ENCODE results near the gene ZNF628.

DNA sequence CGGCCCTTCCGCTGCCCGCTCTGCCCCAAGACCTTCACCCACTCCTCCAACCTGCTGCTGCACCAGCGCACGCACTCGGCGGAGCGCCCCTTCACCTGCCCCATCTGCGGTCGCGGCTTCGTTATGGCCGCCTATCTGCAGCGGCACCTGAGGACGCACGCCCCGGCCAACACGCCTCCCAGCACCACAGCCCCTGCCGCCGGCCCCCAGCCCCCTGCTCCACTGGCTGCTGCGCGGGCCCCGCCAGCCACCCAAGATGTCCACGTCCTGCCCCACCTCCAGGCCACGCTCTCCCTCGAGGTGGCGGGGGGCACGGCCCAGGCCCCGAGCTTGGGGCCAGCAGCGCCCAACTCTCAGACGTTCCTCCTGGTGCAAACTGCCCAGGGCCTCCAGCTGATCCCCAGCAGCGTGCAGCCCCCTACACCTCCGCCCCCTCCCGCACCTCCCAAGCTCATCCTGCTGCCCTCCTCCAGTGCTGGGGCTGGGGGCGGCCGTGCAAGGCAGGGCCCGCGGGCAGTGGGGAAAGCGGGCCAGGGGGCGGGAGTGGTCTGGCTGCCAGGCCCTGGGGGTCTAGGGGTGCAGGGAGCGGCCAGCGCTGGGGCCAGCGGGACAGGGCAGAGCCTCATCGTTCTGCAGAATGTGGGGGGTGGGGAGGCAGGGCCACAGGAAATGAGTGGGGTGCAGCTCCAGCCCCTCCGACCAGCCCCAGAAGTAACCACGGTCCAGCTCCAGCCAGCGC lies 6.7 kb downstream of the ZNF628 start:
- TF ChIP-seq, protein P1, sequence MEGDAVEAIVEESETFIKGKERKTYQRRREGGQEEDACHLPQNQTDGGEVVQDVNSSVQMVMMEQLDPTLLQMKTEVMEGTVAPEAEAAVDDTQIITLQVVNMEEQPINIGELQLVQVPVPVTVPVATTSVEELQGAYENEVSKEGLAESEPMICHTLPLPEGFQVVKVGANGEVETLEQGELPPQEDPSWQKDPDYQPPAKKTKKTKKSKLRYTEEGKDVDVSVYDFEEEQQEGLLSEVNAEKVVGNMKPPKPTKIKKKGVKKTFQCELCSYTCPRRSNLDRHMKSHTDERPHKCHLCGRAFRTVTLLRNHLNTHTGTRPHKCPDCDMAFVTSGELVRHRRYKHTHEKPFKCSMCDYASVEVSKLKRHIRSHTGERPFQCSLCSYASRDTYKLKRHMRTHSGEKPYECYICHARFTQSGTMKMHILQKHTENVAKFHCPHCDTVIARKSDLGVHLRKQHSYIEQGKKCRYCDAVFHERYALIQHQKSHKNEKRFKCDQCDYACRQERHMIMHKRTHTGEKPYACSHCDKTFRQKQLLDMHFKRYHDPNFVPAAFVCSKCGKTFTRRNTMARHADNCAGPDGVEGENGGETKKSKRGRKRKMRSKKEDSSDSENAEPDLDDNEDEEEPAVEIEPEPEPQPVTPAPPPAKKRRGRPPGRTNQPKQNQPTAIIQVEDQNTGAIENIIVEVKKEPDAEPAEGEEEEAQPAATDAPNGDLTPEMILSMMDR (conservative IDR thresholded peaks at IDR 0.05): no peak
- TF ChIP-seq ZFX (IDR thresholded peaks at IDR 0.05): no peak
